Activated T-cell treated with anti-CD3 and anti-CD28 coated beads, Interleukin-2, amount 50 U/mL, for 4 hours (primary cell): ENCODE data around the gene CCDC27. TPM values are rescaled to one million over a fixed set of nuclear protein-coding genes. Genes with fewer than 3 reads are reported as not detected.
"Not testable (repeated sequence)": the region's sequence is repeated elsewhere in the genome, so short reads cannot be mapped to it uniquely, and the experiment has no call there.

Experiments
- ATAC-seq, 2 donors: fragments of 200-7000 bp; cut with Tn5 transposase; one replicate each; pipeline ENCODE4 v1.10.0; 2021
- DNase-seq: peaks from one replicate; pipeline ENCODE4 v3.0.0-alpha.2; 2020
- H3K27me3 Mint-ChIP-seq: one replicate; pipeline ENCODE4 v1.8.0; 2021; ENCODE audit warnings: low read depth, mixed read lengths
- H3K36me3 Mint-ChIP-seq: one replicate; pipeline ENCODE4 v1.8.0; 2022; ENCODE audit warnings: mixed read lengths; ENCODE audit not compliant: insufficient read depth
- H3K4me1 Mint-ChIP-seq: one replicate; pipeline ENCODE4 v1.8.0; 2021; ENCODE audit warnings: low read depth, mixed read lengths
- H3K4me3 Mint-ChIP-seq: one replicate; pipeline ENCODE4 v1.8.0; 2021; ENCODE audit warnings: mild to moderate bottlenecking, moderate library complexity, mixed read lengths
- H3K9me3 Mint-ChIP-seq: one replicate; pipeline ENCODE4 v1.8.0; 2021; ENCODE audit warnings: mixed read lengths
- total RNA-seq, 3 donors: library from RNA; stranded (reverse); gene quantifications; one replicate each; pipeline ENCODE4 v1.2.1, GENCODE V29; 2021

Gene CCDC27
- total RNA-seq, 3 donors from 2014 or later, result not detected

DNA sequence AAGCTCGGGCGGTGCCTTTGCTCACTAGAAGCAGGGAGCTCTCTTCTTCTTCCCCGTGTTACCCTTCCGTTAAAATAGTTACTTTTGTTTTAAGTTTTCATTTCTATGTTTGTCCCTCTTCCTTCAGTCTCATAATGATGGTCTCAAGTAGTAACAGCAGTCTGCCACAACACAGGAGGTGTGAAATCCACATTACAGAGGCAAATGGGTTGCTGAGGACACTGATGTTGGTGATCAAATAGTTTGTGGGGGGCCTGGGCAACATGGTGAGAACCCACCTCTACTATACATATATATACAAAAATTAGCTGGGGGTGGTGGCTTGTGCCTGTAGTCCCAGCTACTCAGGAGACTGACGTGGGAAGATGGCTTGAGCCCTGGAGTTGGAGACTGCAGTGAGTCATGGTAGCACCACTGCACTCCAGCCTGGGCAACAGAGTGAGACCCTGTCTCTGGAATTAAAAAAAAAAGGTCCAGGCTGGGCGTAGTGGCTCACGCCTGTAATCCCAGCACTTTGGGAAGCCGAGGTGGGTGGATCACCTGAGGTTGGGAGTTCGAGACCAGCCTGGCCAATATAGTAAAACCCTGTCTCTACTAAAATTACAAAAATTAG lies 58.0 kb downstream of the CCDC27 start:
- H3K27me3 Mint-ChIP-seq, H3K36me3 Mint-ChIP-seq, H3K9me3 Mint-ChIP-seq, H3K4me1 Mint-ChIP-seq, DNase-seq, ATAC-seq, H3K4me3 Mint-ChIP-seq: not testable (repeated sequence)

DNA sequence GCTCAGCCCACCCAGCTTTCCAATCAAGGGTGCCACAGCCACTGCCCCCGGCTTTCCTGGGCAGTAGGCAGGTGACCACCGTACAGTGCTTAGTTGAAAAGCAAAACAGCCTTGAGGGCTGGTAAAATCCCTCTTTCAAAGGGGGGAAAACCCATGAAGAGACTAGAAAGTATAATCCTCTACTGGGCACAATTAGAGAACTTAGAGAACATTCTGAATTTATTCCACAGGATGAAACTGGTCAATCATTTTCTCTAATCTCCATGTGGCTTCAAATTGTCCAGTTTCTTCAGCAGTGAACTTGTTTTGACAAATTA lies 59.3 kb downstream of the CCDC27 start:
- Mint-ChIP-seq H3K27me3 (peaks cover 5% of the 10 kb centered on the region), H3K9me3 (no peaks in the 10 kb centered on the region), H3K4me1 (no peaks in the 10 kb centered on the region), H3K4me3 (no peak overlapping the region), H3K36me3 (peaks cover 9% of the 10 kb centered on the region)
- ATAC-seq (no peak), DNase-seq (no peak)

DNA sequence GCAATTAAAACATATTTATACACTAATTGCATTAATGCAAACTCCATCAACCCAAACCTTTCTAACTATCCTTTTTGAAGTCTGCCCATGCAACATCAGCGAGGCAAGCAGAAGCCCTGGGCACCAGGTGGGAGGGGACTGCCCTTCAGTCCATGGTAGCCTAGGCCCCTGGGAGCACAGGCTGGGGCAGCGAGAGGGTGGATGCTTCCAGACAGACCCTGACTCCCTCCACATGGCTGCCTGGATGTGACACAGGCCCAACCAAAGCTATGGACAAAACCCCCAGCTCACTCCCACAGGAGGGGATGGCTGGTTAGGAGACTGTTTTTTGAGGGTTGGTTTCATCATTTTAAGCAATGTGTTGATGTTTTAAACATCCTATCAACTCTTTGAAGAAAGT lies 61.8 kb downstream of the CCDC27 start:
- Mint-ChIP-seq H3K27me3 (peaks cover 2% of the 10 kb centered on the region), H3K9me3 (no peaks in the 10 kb centered on the region), H3K36me3 (peaks cover 12% of the 10 kb centered on the region), H3K4me3 (no peak overlapping the region), H3K4me1 (no peaks in the 10 kb centered on the region)
- DNase-seq, result no peak
- ATAC-seq, result no peak

DNA sequence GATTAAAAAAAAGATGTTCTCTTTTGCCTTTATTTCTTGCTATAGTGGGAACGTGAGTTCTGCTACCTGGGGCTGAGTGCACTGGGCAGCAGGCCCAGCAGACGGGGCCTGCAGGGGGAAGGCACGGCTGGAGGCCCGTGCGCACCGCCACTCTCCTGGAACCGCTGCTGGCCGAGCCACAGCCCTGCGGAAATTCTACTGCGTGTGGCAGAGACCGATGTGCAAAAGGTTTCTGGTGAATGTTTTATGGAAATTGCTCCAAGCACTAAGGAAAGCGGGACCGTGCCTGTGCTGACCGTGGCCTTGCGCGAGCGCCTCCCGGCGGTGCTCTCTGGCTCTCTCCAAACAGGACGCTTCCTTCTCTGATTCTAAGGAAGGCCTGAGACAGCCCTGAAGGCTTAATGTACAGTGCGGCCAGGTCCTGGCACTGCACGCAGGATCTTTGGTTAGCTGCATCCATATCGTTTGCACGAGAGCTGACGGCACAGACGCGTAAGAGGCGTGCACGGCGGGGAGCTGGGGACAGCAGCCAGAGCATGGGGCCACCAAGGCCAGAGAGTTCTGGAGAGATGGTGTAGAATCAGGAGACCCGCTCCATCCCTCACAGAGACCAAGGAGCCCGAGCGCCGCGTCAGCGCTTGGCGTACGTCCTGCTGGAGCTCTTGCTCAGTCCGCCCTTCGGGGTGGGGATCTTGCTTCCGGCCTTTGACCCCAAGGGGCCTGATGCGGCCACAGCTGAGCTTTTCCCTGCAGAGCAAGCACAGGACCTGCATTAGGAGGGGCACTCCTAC lies 62.7 kb downstream of the CCDC27 start:
- H3K36me3 Mint-ChIP-seq, result peaks cover 19% of the 10 kb centered on the region
- H3K4me3 Mint-ChIP-seq, result no peak overlapping the region
- H3K4me1 Mint-ChIP-seq, result no peaks in the 10 kb centered on the region
- no peaks in the 10 kb centered on the region for H3K9me3 Mint-ChIP-seq
- peaks cover 2% of the 10 kb centered on the region for H3K27me3 Mint-ChIP-seq
- ATAC-seq (no peak), DNase-seq (no peak)

DNA sequence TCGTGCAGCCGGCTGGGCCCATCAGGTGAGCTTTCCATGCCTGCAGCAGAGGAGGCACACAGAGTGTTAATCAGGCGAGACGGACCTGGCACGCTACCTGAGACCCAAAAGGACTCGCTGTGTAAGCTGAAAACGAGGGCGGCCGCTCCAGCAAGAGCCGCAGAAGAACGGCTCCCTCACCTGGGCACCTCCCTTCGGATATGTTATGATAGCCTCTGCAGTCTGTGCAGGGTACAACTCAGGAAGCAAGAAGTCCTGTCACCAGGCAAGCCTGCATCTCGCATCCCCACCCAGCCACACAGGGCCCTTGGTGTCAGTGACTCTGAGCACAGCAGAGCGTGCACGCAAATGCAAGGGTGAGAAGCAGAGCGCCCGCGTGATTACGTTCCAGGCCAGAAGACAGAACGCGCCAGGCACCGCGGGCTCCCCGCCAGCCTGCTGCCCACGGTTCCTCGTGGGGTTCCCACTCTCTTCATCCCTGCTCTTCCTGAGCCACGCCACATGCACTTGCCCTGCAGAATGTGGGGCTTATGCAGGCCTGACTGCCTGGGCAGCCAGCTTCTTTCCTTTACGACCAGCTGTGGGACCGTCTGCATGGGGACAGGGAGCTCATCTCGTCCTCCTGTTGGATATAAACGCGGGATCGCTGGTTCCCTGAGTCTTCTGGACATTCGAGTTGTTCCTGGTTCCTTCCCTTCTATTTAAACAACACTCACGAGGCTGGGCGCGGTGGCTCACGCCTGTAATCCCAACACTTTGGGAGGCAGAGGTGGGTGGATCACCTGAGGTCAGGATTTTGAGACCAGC lies 64.3 kb downstream of the CCDC27 start:
- Mint-ChIP-seq H3K36me3 (peaks cover 27% of the 10 kb centered on the region), H3K4me1 (no peaks in the 10 kb centered on the region), H3K27me3 (no peaks in the 10 kb centered on the region), H3K4me3 (no peak overlapping the region), H3K9me3 (no peaks in the 10 kb centered on the region)
- ATAC-seq (no peak), DNase-seq (no peak)

DNA sequence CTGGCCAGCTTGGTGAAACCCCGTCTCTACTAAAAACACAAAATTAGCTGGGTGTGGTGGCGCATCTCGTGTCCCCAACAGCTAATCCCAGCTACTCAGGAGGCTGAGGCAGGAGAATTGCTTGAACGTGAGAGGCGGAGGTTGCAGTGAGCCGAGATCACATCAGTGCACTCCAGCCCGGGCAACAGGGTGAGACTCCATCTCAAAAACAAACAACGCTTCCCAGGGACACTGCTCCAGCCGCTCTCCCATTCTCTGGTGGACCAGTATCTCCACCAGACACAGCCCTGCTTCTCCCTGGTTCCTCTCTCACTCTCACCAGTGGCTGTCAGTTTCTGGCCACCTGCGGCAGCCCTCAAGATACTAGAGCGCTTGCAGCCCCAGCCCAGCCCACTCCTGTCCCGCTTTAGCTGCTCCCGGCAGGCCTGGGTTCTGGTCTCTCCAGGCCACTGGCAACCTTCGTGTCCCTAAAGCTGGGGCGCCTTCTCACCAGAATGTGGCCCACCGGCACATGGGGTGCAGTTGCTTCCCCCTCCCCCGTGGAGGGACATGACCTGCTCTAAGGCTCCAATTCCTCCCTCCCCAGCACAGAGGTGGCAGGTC lies 65.0 kb downstream of the CCDC27 start:
- Mint-ChIP-seq H3K4me1 (no peaks in the 10 kb centered on the region), H3K4me3 (no peak overlapping the region), H3K9me3 (no peaks in the 10 kb centered on the region), H3K27me3 (no peaks in the 10 kb centered on the region), H3K36me3 (peaks cover 33% of the 10 kb centered on the region)
- DNase-seq, result no peak
- no peak for ATAC-seq

DNA sequence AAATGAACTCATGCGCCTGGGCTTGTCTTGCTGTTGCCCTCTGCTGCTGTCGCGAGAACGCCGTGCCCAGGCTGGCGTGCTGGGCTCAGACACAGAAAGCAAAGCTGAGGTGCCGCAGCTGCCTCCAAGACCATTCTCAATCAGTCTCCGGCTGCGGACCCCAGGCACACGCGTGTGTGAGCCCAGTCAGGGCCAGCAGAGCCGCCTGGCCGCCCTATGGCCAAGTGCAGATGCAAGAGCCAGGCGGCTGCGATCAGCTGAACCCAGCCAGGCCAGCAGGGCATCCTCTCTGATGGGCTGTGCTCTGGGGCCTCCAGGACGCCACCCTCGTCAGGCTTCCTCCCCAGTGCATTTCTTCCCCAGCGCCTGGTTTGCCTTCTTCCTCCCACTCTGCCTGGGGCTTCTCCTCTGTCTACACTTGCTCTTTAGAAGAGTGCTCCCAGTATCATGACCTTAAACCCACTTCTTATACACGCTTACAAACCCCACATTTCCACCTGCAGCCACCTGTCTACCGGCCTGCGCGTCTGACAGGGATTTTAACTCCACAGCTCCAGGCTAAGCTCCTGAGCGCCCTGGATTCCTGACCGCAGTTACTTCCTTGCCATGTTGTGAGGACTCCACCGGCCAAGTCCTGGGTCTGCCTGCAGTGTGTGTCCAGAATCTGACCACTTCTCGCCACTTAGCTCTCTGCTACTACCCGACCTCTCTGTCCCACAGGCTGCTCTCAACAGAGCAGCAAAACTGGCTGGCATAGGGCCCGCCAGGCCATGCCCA lies 65.8 kb downstream of the CCDC27 start:
- Mint-ChIP-seq H3K4me3 (no peak overlapping the region), H3K9me3 (no peaks in the 10 kb centered on the region), H3K4me1 (no peaks in the 10 kb centered on the region), H3K27me3 (no peaks in the 10 kb centered on the region), H3K36me3 (peaks cover 33% of the 10 kb centered on the region)
- DNase-seq (no peak), ATAC-seq (no peak)

DNA sequence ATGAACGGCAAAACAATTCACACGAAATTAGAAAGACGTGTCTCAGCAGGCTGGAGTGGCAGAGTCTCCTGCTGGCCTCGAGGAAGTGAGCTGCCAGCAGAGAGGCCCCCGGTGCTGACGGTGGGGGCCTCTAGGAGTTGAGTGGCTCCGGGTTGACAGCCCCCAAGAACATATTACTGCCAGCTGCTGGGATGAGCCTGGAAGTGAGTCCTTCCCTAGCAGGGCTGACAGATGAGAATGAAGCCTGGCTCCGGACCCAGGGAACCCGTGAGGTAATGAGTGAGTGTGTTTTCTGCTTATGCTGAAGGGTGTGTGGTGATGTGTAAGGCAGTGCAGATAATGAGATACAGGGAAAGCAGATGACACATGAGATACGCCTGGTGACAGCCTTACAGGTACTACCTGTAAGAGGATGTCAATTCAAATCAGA lies 67.5 kb downstream of the CCDC27 start:
- H3K4me3 Mint-ChIP-seq, result no peak overlapping the region
- H3K9me3 Mint-ChIP-seq, result no peaks in the 10 kb centered on the region
- no peak for ATAC-seq
- H3K4me1 Mint-ChIP-seq, result no peaks in the 10 kb centered on the region
- DNase-seq, result no peak
- peaks cover 37% of the 10 kb centered on the region for H3K36me3 Mint-ChIP-seq
- H3K27me3 Mint-ChIP-seq, result no peaks in the 10 kb centered on the region

DNA sequence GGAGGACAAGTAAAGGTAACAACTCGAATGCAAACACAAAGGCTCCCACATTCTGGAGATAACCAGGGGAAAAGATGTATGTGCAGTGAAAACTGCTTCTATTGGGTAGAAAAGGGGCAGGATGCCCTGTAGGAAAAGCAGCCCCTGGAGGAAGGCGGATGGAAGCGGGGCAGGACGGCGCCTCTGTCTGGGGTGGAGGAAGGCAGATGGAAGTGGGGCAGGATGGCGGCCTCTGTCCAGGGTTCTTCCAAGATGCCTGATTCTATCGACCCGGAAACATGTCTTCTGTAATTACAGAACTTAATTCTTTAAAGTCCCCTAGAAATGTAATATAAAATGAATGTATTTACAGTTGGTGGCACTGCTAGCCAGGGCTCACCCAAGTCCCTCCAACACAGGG lies 68.1 kb downstream of the CCDC27 start:
- no peaks in the 10 kb centered on the region for H3K27me3 Mint-ChIP-seq
- no peaks in the 10 kb centered on the region for H3K4me1 Mint-ChIP-seq
- no peak for DNase-seq
- no peak for ATAC-seq
- H3K9me3 Mint-ChIP-seq, result no peaks in the 10 kb centered on the region
- H3K4me3 Mint-ChIP-seq, result no peak overlapping the region
- H3K36me3 Mint-ChIP-seq, result peaks cover 35% of the 10 kb centered on the region

DNA sequence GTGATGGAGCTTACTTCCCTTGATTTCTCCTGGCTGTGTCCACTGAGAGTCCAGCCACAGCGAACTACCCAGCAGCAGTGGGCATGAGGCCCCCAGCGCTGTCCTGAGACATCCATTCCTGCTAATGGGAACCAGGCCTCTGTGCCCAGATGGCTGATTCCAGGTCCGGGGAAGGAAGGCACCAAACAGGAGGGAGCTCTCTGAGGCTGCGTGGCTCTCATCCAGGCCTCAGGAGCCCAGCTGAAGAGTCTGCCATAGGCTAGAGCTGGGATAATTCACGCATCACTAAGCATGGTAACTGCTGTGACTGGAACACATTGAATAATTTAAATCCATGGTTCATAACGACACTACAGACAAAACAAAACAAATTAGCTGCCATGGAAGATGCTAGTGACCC lies 68.8 kb downstream of the CCDC27 start:
- Mint-ChIP-seq H3K9me3 (no peaks in the 10 kb centered on the region), H3K4me1 (no peaks in the 10 kb centered on the region), H3K36me3 (peaks cover 35% of the 10 kb centered on the region), H3K4me3 (no peak overlapping the region), H3K27me3 (no peaks in the 10 kb centered on the region)
- ATAC-seq, result no peak
- no peak for DNase-seq

Other genes with a start within 250 kb of the CCDC27 start
- under 1 TPM; 0.43 to 0.98 (median 0.84) TPM for gene MEGF6, start 140.9 kb upstream of the CCDC27 start, total RNA-seq
- 10 to 100 TPM; 15.0 to 17.6 (median 16.0) TPM for gene TPRG1L, start 127.4 kb upstream of the CCDC27 start, total RNA-seq
- gene WRAP73, start 102.3 kb upstream of the CCDC27 start, total RNA-seq, result 10 to 100 TPM; 32.7 to 36.3 (median 34.5) TPM
- gene TP73, start 99.9 kb upstream of the CCDC27 start, total RNA-seq, result under 1 TPM; 0.05 to 0.16 (median 0.08) TPM
- gene SMIM1, start 20.3 kb downstream of the CCDC27 start, total RNA-seq, result 1 to 10 TPM; 1.7 to 2.0 (median 1.9) TPM
- gene LRRC47, start 44.0 kb downstream of the CCDC27 start, total RNA-seq, result 10 to 100 TPM; 47.0 to 53.0 (median 49.6) TPM
- 10 to 100 TPM; 45.4 to 52.1 (median 49.1) TPM for gene CEP104, start 104.8 kb downstream of the CCDC27 start, total RNA-seq
- 10 to 100 TPM; 11.1 to 13.4 (median 13.0) TPM for gene DFFB, start 105.0 kb downstream of the CCDC27 start, total RNA-seq
- gene C1orf174, start 147.8 kb downstream of the CCDC27 start, total RNA-seq, result 10 to 100 TPM; 55.0 to 61.8 (median 60.5) TPM